Measurements from ENCODE around the gene GDPGP1. TPM values are rescaled to one million over a fixed set of nuclear protein-coding genes. Genes with fewer than 3 reads are reported as not detected.

The GDPGP1 gene
- total RNA-seq, 1 donor from 2014 or later, result 4.1 TPM

GRCh38 chr15:90205050-90205848 lies 28.8 kb upstream of the GDPGP1 start:
- Histone ChIP-seq H3K4me3 (ENCODE audit: insufficient read depth, low read depth, low read length) (no peak overlapping the region), H4K20me1 (ENCODE audit: insufficient read depth, low read length) (peaks cover 30% of the 10 kb centered on the region), H3K4me1 (ENCODE audit: insufficient read depth, low read length) (peaks cover 22% of the 10 kb centered on the region), H3K9me3 (ENCODE audit: insufficient read depth, low read depth, low read length) (no peaks in the 10 kb centered on the region), H3K36me3 (ENCODE audit: insufficient read depth, low read length) (no peaks in the 10 kb centered on the region), H2AFZ (ENCODE audit: low read depth, low read length) (no peak overlapping the region), H3K9ac (ENCODE audit: low read length) (no peak overlapping the region), H3K4me2 (ENCODE audit: low read length) (no peak overlapping the region), H3K79me2 (ENCODE audit: insufficient read depth, low read length) (peaks cover 21% of the 10 kb centered on the region), H3K27ac (ENCODE audit: low read depth, low read length) (no peak overlapping the region), H3K27me3 (ENCODE audit: insufficient read depth, low read length) (no peaks in the 10 kb centered on the region)
- no peak for TF ChIP-seq EZH2 (IDR thresholded peaks at IDR 0.05; ENCODE audit: insufficient read depth, low read length)
- TF ChIP-seq, protein P1, sequence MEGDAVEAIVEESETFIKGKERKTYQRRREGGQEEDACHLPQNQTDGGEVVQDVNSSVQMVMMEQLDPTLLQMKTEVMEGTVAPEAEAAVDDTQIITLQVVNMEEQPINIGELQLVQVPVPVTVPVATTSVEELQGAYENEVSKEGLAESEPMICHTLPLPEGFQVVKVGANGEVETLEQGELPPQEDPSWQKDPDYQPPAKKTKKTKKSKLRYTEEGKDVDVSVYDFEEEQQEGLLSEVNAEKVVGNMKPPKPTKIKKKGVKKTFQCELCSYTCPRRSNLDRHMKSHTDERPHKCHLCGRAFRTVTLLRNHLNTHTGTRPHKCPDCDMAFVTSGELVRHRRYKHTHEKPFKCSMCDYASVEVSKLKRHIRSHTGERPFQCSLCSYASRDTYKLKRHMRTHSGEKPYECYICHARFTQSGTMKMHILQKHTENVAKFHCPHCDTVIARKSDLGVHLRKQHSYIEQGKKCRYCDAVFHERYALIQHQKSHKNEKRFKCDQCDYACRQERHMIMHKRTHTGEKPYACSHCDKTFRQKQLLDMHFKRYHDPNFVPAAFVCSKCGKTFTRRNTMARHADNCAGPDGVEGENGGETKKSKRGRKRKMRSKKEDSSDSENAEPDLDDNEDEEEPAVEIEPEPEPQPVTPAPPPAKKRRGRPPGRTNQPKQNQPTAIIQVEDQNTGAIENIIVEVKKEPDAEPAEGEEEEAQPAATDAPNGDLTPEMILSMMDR (IDR thresholded peaks at IDR 0.05; ENCODE audit: insufficient read depth, low read depth, low read length), result no peak
- H3K27ac Mint-ChIP-seq (ENCODE audit: unreplicated experiment), result peak overlapping the region; percentile 47
- no peak for FAIRE-seq
- no peak overlapping the region for H3K4me3 Mint-ChIP-seq (ENCODE audit: unreplicated experiment)
- peaks cover 5% of the 10 kb centered on the region for H3K9me3 Mint-ChIP-seq (ENCODE audit: unreplicated experiment)
- peaks cover 5% of the 10 kb centered on the region for H3K36me3 Mint-ChIP-seq (ENCODE audit: low read depth, unreplicated experiment)
- H3K27me3 Mint-ChIP-seq (ENCODE audit: low read depth, unreplicated experiment), result peaks cover 9% of the 10 kb centered on the region
- DNase-seq (ENCODE audit: low read depth), result no peak
- no peaks in the 10 kb centered on the region for H3K4me1 Mint-ChIP-seq (ENCODE audit: low read depth, unreplicated experiment)

- H3K4me1 Mint-ChIP-seq (ENCODE audit: low read depth, unreplicated experiment), result no peaks in the 10 kb centered on the region
- Histone ChIP-seq H2AFZ (ENCODE audit: low read depth, low read length) (no peak overlapping the region), H3K27me3 (ENCODE audit: insufficient read depth, low read length) (no peaks in the 10 kb centered on the region), H3K4me2 (ENCODE audit: low read length) (no peak overlapping the region), H3K9me3 (ENCODE audit: insufficient read depth, low read depth, low read length) (no peaks in the 10 kb centered on the region), H3K36me3 (ENCODE audit: insufficient read depth, low read length) (no peaks in the 10 kb centered on the region), H3K9ac (ENCODE audit: low read length) (no peak overlapping the region), H3K27ac (ENCODE audit: low read depth, low read length) (no peak overlapping the region), H3K4me3 (ENCODE audit: insufficient read depth, low read depth, low read length) (no peak overlapping the region), H3K4me1 (ENCODE audit: insufficient read depth, low read length) (peaks cover 17% of the 10 kb centered on the region), H4K20me1 (ENCODE audit: insufficient read depth, low read length) (peaks cover 30% of the 10 kb centered on the region), H3K79me2 (ENCODE audit: insufficient read depth, low read length) (peaks cover 21% of the 10 kb centered on the region)
- no peak overlapping the region for H3K27ac Mint-ChIP-seq (ENCODE audit: unreplicated experiment)
- no peak overlapping the region for H3K4me3 Mint-ChIP-seq (ENCODE audit: unreplicated experiment)
- DNase-seq (ENCODE audit: low read depth) (no peak), FAIRE-seq (no peak)
- peaks cover 5% of the 10 kb centered on the region for H3K36me3 Mint-ChIP-seq (ENCODE audit: low read depth, unreplicated experiment)
- TF ChIP-seq, protein P1 (IDR thresholded peaks at IDR 0.05; ENCODE audit: insufficient read depth, low read depth, low read length), result no peak
- no peak for TF ChIP-seq EZH2 (IDR thresholded peaks at IDR 0.05; ENCODE audit: insufficient read depth, low read length)
- H3K9me3 Mint-ChIP-seq (ENCODE audit: unreplicated experiment), result peaks cover 5% of the 10 kb centered on the region
- peaks cover 9% of the 10 kb centered on the region for H3K27me3 Mint-ChIP-seq (ENCODE audit: low read depth, unreplicated experiment)
Measured at GRCh38 chr15:90205886-90206285, 28.1 kb upstream of the GDPGP1 start.

DNA sequence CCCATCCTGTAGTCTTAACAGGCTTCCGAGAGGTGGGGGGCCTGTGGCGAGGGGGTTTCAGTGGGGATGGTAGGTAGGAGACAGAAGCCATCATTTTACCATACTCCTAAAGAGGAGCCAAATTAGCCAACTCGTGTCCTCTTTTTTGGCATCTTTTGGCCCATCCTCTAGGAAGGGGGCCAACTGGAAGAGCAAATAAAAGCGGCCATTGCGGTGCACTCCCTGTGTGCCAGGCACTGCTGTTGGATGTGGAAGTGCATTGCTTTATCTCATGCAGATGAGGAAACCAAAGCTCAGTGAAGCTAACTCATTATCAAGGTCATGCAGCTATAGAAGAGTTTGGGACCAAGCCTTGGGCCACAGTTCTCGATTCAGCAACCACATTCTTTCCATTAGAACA lies 26.8 kb upstream of the GDPGP1 start:
- Mint-ChIP-seq H3K27me3 (ENCODE audit: low read depth, unreplicated experiment) (peaks cover 9% of the 10 kb centered on the region), H3K4me1 (ENCODE audit: low read depth, unreplicated experiment) (peaks cover 3% of the 10 kb centered on the region), H3K4me3 (ENCODE audit: unreplicated experiment) (no peak overlapping the region), H3K27ac (ENCODE audit: unreplicated experiment) (no peak overlapping the region), H3K36me3 (ENCODE audit: low read depth, unreplicated experiment) (peaks cover 5% of the 10 kb centered on the region), H3K9me3 (ENCODE audit: unreplicated experiment) (peaks cover 5% of the 10 kb centered on the region)
- Histone ChIP-seq H3K27me3 (ENCODE audit: insufficient read depth, low read length) (no peaks in the 10 kb centered on the region), H3K9ac (ENCODE audit: low read length) (no peak overlapping the region), H3K27ac (ENCODE audit: low read depth, low read length) (no peak overlapping the region), H3K9me3 (ENCODE audit: insufficient read depth, low read depth, low read length) (no peaks in the 10 kb centered on the region), H3K4me3 (ENCODE audit: insufficient read depth, low read depth, low read length) (no peak overlapping the region), H2AFZ (ENCODE audit: low read depth, low read length) (no peak overlapping the region), H3K4me2 (ENCODE audit: low read length) (no peak overlapping the region), H3K4me1 (ENCODE audit: insufficient read depth, low read length) (peaks cover 27% of the 10 kb centered on the region), H3K36me3 (ENCODE audit: insufficient read depth, low read length) (no peaks in the 10 kb centered on the region), H4K20me1 (ENCODE audit: insufficient read depth, low read length) (peaks cover 26% of the 10 kb centered on the region), H3K79me2 (ENCODE audit: insufficient read depth, low read length) (peaks cover 21% of the 10 kb centered on the region)
- FAIRE-seq, result no peak
- TF ChIP-seq EZH2 (IDR thresholded peaks at IDR 0.05; ENCODE audit: insufficient read depth, low read length), result no peak
- TF ChIP-seq, protein P1 (IDR thresholded peaks at IDR 0.05; ENCODE audit: insufficient read depth, low read depth, low read length), result no peak
- DNase-seq (ENCODE audit: low read depth), result no peak
